Neutrophil (primary cell): ENCODE data around the gene TRAPPC14.

Experiments used
- H3K27ac ChIP-seq: fragments of 200-600 bp; sonication (generic); 2 replicates; pipeline ENCODE4 v1.5.1; 2016; ENCODE audit warnings: mild to moderate bottlenecking, moderate library complexity
- H3K27me3 ChIP-seq: fragments of 200-600 bp; sonication (generic); 2 replicates; pipeline ENCODE4 v1.6.0; 2016; ENCODE audit warnings: mild to moderate bottlenecking
- H3K36me3 ChIP-seq: fragments of 200-600 bp; sonication (generic); 2 replicates; pipeline ENCODE4 v1.5.1; 2017
- H3K4me1 ChIP-seq, 2 experiments: fragments of 200-600 bp in 1 of 2; sonication (generic) in 1 of 2; 1 replicate in 1 of 2; 2 replicates in 1 of 2; pipeline versions ENCODE4 v1.5.1 to v1.6.1; 2013 to 2016; ENCODE audit warnings: low read depth in 1 of 2, low read length in 1 of 2, mild to moderate bottlenecking in 1 of 2, moderate library complexity in 1 of 2; ENCODE audit not compliant: control insufficient read depth in 1 of 2, insufficient read depth in 1 of 2
- H3K4me3 ChIP-seq, 2 experiments: fragments of 200-600 bp in 1 of 2; sonication (generic) in 1 of 2; 1 replicate in 1 of 2; 2 replicates in 1 of 2; pipeline ENCODE4 v1.5.1; 2013 to 2016; ENCODE audit warnings: low read depth in 1 of 2, low read length in 1 of 2, mild to moderate bottlenecking in 1 of 2, moderate library complexity in 1 of 2
- H3K9me3 ChIP-seq: fragments of 200-600 bp; sonication (generic); 2 replicates; pipeline ENCODE4 v1.5.1; 2016
- CTCF ChIP-seq: fragments of 200-600 bp; sonication (generic); IDR thresholded peaks from 2 replicates; pipeline ENCODE4 v1.5.1; 2016; ENCODE audit warnings: antibody characterized with exemption

TRAPPC14 gene

GRCh38 chr7:100175296-100175935, 16.9 kb upstream of the TRAPPC14 start:
- TF ChIP-seq CTCF, result no peak
- Histone ChIP-seq H3K27ac (no peak overlapping the region), H3K4me1 (peaks cover 19 to 33% of the 10 kb centered on the region in 2 experiments), H3K36me3 (no peaks in the 10 kb centered on the region), H3K4me3 (no peak overlapping the region), H3K9me3 (no peaks in the 10 kb centered on the region), H3K27me3 (peaks cover 68% of the 10 kb centered on the region)

GRCh38 chr7:100174582-100174981, 16.1 kb upstream of the TRAPPC14 start:
- Histone ChIP-seq H3K9me3 (no peaks in the 10 kb centered on the region), H3K36me3 (no peaks in the 10 kb centered on the region), H3K27me3 (peaks cover 70% of the 10 kb centered on the region), H3K27ac (no peak overlapping the region), H3K4me3 (no peak overlapping the region), H3K4me1 (peaks cover 19 to 33% of the 10 kb centered on the region in 2 experiments)
- TF ChIP-seq CTCF, result no peak

GRCh38 chr7:100173806-100174495, 15.4 kb upstream of the TRAPPC14 start:
- Histone ChIP-seq H3K27me3 (peaks cover 71% of the 10 kb centered on the region), H3K9me3 (no peaks in the 10 kb centered on the region), H3K4me3 (no peak overlapping the region), H3K4me1 (peaks cover 19 to 33% of the 10 kb centered on the region in 2 experiments), H3K36me3 (no peaks in the 10 kb centered on the region), H3K27ac (no peak overlapping the region)
- TF ChIP-seq CTCF, result no peak

- Histone ChIP-seq H3K36me3 (no peaks in the 10 kb centered on the region), H3K4me1 (peaks cover 26 to 42% of the 10 kb centered on the region in 2 experiments), H3K4me3 (peak overlapping the region in 1 of 2 experiments; percentile 64), H3K9me3 (no peaks in the 10 kb centered on the region), H3K27me3 (peaks cover 78% of the 10 kb centered on the region), H3K27ac (no peak overlapping the region)
- no peak for TF ChIP-seq CTCF
These were observed 13.3 kb upstream of the TRAPPC14 start for GRCh38 chr7:100171840-100172239.

- H3K36me3 ChIP-seq, result no peaks in the 10 kb centered on the region
- H3K4me1 ChIP-seq, result peaks cover 20 to 36% of the 10 kb centered on the region in 2 experiments
- peaks cover 79% of the 10 kb centered on the region for H3K27me3 ChIP-seq
- H3K9me3 ChIP-seq, result no peaks in the 10 kb centered on the region
- TF ChIP-seq CTCF, result no peak
- H3K4me3 ChIP-seq, result peak overlapping the region; percentile 29 to 64
- H3K27ac ChIP-seq, result no peak overlapping the region
These were observed 12.7 kb upstream of the TRAPPC14 start for GRCh38 chr7:100171087-100171681.
